Central memory CD8-positive, alpha-beta T cell (primary cell): Measurements from ENCODE around the gene RACGAP1.

Experiments used
- ATAC-seq: fragments of 150-1000 bp; cut with Tn5 transposase; replicated peaks from 2 replicates; pipeline ENCODE4 v1.10.0; 2022; ENCODE audit warnings: mild to moderate bottlenecking, moderate FRiP score, moderate number of reproducible peaks; ENCODE audit not compliant: poor library complexity, severe bottlenecking; ENCODE audit errors: extremely low read depth
- DNase-seq, 2 donors: peaks; one replicate each; pipeline ENCODE4 v3.0.0; 2021; ENCODE audit warnings: low spot score in 2 of 2
- H3K27ac Mint-ChIP-seq: one replicate; pipeline ENCODE4 v1.8.0; 2022; ENCODE audit warnings: low read depth, mild to moderate bottlenecking, moderate library complexity, mixed read lengths
- H3K27me3 Mint-ChIP-seq: one replicate; pipeline ENCODE4 v1.8.0; 2022; ENCODE audit warnings: mixed read lengths
- H3K36me3 Mint-ChIP-seq: one replicate; pipeline ENCODE4 v1.8.0; 2022; ENCODE audit warnings: mild to moderate bottlenecking, moderate library complexity, mixed read lengths; ENCODE audit not compliant: insufficient read depth
- H3K4me1 Mint-ChIP-seq: one replicate; pipeline ENCODE4 v1.8.0; 2022; ENCODE audit warnings: mixed read lengths
- H3K4me3 Mint-ChIP-seq: one replicate; pipeline ENCODE4 v1.8.0; 2022; ENCODE audit warnings: mild to moderate bottlenecking, moderate library complexity, mixed read lengths
- H3K9me3 Mint-ChIP-seq: one replicate; pipeline ENCODE4 v1.8.0; 2022; ENCODE audit warnings: mixed read lengths

RACGAP1 gene

DNA sequence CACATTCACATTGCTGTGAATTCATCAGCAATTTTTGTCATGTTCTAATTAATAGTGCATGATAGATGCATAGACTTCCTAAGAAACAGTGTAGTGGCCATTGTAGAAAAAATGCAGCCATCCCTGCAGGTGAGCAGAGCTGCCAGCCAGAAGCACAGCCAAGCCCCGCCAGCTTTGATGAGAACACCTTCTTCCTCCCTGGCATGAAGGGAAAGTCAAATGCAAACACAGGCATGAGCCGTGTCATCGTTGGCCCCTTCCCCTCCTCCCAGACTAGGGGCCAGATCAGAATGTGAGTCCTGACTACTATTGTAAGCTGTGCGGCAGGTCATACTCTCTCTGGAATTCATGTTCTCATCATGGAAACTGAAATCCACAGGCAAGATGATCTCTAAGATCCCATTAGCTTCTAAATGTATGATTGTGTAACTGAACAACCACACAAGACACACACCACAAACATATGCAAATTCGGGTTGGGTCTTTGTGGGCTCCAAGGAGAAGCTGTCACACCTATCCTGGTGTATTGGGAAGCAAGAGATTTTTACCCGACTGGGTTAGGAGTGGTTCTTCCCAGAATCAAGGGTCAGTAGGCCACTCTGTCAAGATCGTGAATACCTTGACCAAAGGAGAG, 77.6 kb downstream of the RACGAP1 start:
- ATAC-seq (no peak), DNase-seq (no peak)
- H3K27me3 Mint-ChIP-seq, result peaks cover 25% of the 10 kb centered on the region
- peaks cover 9% of the 10 kb centered on the region for H3K4me1 Mint-ChIP-seq
- no peaks in the 10 kb centered on the region for H3K9me3 Mint-ChIP-seq
- H3K27ac Mint-ChIP-seq, result no peak overlapping the region
- peaks cover 5% of the 10 kb centered on the region for H3K36me3 Mint-ChIP-seq
- no peak overlapping the region for H3K4me3 Mint-ChIP-seq

DNA sequence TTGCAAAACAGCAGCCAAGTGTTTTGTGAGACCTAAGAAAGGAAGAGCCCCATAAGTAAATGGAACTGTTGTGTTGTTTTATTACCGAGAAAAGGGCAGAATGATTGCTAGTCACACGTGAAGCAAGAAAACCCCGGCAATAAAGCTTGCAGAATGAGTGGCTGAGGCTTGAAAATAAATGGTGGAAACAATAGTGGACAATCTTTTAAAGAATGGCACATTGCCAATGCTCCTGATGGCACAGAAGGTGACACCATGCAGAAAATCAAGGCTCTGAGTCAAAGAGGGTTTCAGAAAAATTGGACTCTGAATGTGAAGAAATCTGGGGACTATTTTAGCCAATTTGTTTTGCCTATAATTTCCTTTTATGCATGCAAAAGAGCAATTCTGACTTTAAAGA, 78.8 kb downstream of the RACGAP1 start:
- Mint-ChIP-seq H3K9me3 (no peaks in the 10 kb centered on the region), H3K27me3 (peaks cover 25% of the 10 kb centered on the region), H3K36me3 (peaks cover 5% of the 10 kb centered on the region), H3K4me1 (peaks cover 9% of the 10 kb centered on the region), H3K4me3 (no peak overlapping the region), H3K27ac (no peak overlapping the region)
- DNase-seq, result no peak
- ATAC-seq, result no peak

DNA sequence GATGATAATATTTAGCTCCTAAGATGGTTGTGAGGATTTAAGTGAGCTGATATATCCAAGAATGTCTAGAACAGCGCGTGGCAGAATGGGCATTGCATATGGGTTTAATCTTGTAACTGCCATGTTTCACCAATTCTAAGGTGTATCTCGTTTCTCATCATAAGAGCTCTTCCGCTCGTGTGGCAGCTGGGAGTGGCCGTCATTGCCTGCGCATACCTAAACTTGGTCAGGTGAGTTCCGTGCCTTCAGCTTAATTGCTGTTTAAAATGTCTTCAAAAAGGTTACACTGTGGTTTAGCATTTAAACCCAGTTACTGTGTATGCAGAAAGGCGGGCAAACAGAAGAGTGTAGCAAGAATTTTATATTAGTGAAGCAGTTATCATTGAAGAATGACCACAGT, 79.2 kb downstream of the RACGAP1 start:
- peak overlapping the region; percentile 70 for H3K4me3 Mint-ChIP-seq
- H3K36me3 Mint-ChIP-seq, result peaks cover 5% of the 10 kb centered on the region
- H3K4me1 Mint-ChIP-seq, result peaks cover 9% of the 10 kb centered on the region
- DNase-seq, result no peak
- no peak for ATAC-seq
- peaks cover 25% of the 10 kb centered on the region for H3K27me3 Mint-ChIP-seq
- peak overlapping the region; percentile 90 for H3K27ac Mint-ChIP-seq
- no peaks in the 10 kb centered on the region for H3K9me3 Mint-ChIP-seq

DNA sequence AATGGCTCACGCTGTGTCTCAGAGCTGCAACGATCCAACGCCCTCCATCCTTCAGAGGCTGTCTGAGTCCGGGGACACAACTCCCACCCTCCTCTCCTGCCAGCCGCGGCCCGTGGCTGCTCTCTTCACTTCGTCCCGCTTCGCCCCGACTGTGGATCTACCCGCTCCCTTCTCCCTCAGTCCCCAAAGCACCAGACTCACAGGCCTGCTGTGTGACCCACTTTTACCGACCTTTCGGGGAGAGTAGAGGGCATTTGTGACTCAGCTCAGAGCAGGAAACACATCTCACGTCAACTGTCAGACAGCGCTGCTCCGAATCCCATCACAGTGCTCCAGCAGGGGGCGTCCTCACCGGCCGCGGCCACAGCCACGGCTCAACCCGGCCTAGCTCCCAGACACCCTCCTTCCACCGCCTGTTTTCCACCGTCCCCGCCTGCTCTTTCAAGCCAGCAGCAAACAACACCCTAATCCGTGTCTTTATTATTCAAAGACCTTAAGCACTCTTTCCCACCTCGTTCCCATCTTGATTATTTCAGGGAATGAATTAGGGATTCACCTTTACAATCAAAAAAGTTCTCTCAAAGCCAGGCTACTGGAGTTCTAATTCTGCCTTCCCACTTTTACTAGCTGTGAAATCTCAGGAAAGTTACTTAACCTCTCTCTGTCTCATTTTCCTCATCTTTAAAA, 79.8 kb downstream of the RACGAP1 start:
- H3K4me1 Mint-ChIP-seq, result peaks cover 9% of the 10 kb centered on the region
- peak overlapping the region; percentile 70 for H3K4me3 Mint-ChIP-seq
- no peaks in the 10 kb centered on the region for H3K9me3 Mint-ChIP-seq
- peaks cover 23% of the 10 kb centered on the region for H3K27me3 Mint-ChIP-seq
- ATAC-seq (peak; percentile 99), DNase-seq (peak; percentile 63 to 69)
- H3K36me3 Mint-ChIP-seq, result peaks cover 5% of the 10 kb centered on the region
- peak overlapping the region; percentile 90 for H3K27ac Mint-ChIP-seq

DNA sequence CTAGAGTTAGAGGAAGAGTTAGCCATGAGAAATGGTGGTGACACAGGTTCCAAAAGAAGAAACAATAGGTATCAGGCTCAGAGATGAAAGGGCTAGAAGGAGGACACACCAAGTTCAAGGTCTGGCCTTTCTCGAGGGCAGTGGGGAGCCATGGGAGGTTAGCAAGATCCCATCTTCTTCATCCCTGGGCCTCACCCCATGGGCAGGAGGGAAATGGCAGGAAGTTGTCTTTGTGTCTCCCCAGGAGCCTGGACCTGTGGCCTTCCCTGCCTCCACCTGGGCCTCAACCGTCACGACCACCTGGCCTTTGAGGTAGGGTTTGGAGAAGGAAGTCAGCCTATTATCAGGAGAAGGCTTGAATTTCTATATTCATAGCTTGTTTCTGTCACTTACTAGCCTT, 80.6 kb downstream of the RACGAP1 start:
- H3K27me3 Mint-ChIP-seq, result peaks cover 15% of the 10 kb centered on the region
- DNase-seq (no peak), ATAC-seq (no peak)
- H3K27ac Mint-ChIP-seq, result peak overlapping the region; percentile 90
- H3K36me3 Mint-ChIP-seq, result peaks cover 5% of the 10 kb centered on the region
- H3K4me1 Mint-ChIP-seq, result peaks cover 9% of the 10 kb centered on the region
- H3K4me3 Mint-ChIP-seq, result no peak overlapping the region
- H3K9me3 Mint-ChIP-seq, result no peaks in the 10 kb centered on the region

DNA sequence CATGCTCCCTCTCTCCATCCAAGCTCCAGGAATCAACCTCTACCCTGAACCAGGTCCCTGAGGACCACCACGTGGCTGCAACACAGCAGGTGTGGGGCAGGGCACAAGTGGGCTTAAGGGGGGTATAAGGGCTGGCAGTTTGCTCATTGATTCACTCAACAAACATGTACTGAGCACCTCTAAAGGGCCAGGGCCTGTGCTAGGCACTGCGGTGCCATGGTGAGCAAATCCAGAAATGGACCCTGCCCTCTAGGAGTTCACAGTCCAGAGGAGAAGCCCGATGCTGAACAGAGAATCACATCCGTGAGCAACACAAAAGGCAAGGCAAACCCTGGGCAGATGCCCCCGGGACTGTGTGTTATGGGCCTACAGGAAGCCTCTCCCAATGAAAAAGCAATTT, 81.2 kb downstream of the RACGAP1 start:
- H3K4me3 Mint-ChIP-seq, result no peak overlapping the region
- H3K9me3 Mint-ChIP-seq, result no peaks in the 10 kb centered on the region
- H3K27ac Mint-ChIP-seq, result no peak overlapping the region
- H3K27me3 Mint-ChIP-seq, result peaks cover 8% of the 10 kb centered on the region
- no peak for ATAC-seq
- DNase-seq, result no peak
- peaks cover 3% of the 10 kb centered on the region for H3K36me3 Mint-ChIP-seq
- peaks cover 9% of the 10 kb centered on the region for H3K4me1 Mint-ChIP-seq

DNA sequence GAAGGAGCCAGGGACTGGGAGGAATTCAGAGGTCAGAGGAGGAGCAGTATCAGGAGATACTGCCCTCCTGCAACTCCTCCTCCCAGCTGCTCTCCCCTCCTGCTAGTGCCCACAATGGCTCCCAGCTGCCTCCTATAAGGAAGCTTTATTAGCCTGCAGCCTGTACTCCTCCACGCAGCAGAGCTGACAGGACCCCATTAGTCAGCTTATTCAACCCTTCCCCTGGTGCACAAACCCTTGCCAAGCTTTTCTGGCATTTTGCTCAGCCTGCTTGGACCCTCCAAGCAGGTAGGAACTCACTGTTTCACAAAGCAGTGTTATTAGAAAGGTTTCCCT, 81.7 kb downstream of the RACGAP1 start:
- peaks cover 4% of the 10 kb centered on the region for H3K27me3 Mint-ChIP-seq
- no peaks in the 10 kb centered on the region for H3K9me3 Mint-ChIP-seq
- peaks cover 3% of the 10 kb centered on the region for H3K36me3 Mint-ChIP-seq
- H3K27ac Mint-ChIP-seq, result no peak overlapping the region
- DNase-seq (no peak), ATAC-seq (no peak)
- no peak overlapping the region for H3K4me3 Mint-ChIP-seq
- H3K4me1 Mint-ChIP-seq, result peaks cover 9% of the 10 kb centered on the region

DNA sequence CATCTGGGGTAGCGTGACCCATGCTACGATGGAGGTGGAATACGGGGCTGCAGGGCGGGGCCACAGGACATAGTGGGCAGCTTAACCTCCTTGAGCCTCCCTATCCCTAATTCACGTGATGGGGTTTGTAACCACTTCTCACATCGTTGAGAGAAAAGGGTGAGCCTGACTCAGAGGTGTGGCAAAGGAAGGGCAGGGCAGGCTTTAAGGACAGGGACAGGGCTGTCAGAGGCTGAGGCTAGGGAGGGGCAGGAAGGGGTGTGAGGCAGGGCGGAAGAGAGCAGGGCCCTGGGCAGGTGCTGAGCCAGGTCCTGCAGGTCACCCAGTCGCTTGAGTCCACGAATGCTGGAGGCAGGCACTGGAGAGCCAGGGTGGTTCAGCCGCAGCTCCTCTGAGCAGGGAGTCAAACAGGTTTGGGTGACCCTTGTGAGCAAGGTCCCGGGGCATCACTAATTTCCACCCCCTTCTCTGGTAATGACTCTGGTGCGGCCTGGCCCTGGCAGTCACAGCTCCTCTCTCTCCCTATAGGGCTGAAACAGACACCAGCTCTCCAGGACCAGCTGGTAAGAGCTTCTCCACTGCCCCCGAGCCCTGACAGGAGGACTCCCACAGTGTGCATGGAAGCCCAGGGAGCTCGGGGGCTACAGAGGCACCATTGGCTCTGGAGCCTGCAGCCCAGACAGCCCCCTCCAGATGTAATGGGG, 82.2 kb downstream of the RACGAP1 start:
- H3K9me3 Mint-ChIP-seq, result no peaks in the 10 kb centered on the region
- peaks cover 3% of the 10 kb centered on the region for H3K36me3 Mint-ChIP-seq
- H3K27me3 Mint-ChIP-seq, result no peaks in the 10 kb centered on the region
- H3K4me1 Mint-ChIP-seq, result peaks cover 9% of the 10 kb centered on the region
- H3K27ac Mint-ChIP-seq, result no peak overlapping the region
- H3K4me3 Mint-ChIP-seq, result no peak overlapping the region
- ATAC-seq (no peak), DNase-seq (no peak)

DNA sequence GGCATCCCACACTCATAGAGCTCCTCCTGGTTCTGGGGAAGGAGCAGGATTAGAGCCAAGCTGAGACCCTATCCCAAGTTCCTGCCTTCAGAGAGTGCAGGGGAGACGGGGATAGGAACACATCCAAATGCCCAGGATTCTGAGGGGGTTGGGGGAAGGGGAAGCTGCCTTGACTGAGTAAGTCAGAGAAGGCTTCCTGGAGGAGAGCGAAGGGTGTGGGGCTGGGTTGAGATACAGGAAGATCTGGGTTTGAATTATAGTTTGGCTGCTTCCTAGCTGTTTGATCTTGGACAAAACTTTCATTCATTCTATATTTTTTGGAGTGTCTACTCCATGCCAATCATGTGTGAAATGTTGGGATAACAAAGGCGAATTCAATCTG, 82.8 kb downstream of the RACGAP1 start:
- H3K4me1 Mint-ChIP-seq, result peaks cover 9% of the 10 kb centered on the region
- no peak overlapping the region for H3K27ac Mint-ChIP-seq
- DNase-seq (no peak), ATAC-seq (no peak)
- no peak overlapping the region for H3K4me3 Mint-ChIP-seq
- peaks cover 3% of the 10 kb centered on the region for H3K36me3 Mint-ChIP-seq
- no peaks in the 10 kb centered on the region for H3K27me3 Mint-ChIP-seq
- H3K9me3 Mint-ChIP-seq, result no peaks in the 10 kb centered on the region

DNA sequence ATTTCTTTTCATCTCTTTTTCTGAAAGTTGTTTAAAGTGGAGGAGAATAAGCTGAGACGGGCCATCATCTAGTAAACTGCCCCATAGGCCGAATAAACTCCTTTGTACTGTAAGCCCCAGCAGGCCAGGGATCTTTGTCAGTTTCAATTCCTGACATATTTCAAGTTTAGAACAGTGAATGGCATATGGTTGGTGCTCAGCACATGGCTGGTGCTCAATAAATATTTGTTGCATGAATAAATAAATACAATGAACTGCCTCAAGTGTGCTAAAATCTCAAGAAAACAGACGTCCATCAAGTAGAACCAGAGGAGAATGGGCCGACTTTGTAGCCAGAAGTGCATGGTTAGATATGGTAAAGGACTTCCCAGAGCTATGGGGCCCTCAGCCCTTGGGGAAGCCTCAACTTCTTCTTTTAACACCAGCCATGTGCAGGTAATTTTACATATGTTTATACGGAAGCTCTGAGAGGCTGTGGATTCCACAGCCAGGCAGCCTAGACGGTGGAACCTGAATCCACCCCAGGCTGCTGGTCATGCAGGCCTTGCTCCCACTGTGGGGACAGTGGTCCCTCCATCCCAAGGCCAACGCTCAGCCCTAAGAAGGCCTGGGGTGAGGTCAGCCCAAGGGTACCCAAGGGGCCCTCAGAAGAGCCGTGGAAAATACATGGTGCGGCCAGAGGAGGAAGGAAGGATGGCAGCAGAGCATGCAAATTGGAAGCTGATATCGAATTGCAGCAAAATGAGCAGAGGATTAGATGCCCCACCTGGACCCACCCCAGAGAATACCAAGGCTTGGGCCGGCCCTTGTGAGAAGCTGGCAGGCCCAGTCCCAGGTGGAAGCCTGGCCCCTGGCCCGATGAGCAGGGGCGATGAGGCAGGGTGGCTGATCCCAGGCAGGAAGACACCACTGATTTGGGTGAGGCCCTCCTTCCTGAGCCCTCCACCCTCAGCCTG, 83.5 kb downstream of the RACGAP1 start:
- H3K27ac Mint-ChIP-seq, result no peak overlapping the region

DNA sequence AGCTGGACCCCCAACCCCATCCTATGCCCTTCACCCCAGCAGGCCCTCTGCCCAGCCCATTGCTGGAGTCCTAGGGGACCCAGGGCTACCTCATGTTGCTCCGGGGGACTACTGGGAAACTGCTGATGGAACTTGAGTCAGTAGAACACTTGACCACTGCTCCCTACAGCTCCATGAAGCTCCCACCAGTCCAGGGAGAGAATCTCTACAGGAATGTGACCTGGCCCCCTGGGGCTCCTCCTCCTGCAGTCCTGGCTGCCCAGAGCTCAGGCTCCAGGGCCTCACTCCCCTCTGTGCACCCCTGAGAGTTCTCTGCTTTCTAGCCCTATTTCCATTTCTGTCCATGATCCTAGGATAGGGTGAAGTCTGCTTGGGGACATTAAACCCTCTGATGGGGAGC, 85.6 kb downstream of the RACGAP1 start:
- H3K36me3 Mint-ChIP-seq, result no peaks in the 10 kb centered on the region
- no peaks in the 10 kb centered on the region for H3K27me3 Mint-ChIP-seq
- no peaks in the 10 kb centered on the region for H3K4me1 Mint-ChIP-seq
- no peak for ATAC-seq
- DNase-seq, result no peak
- no peak overlapping the region for H3K4me3 Mint-ChIP-seq
- H3K9me3 Mint-ChIP-seq, result no peaks in the 10 kb centered on the region
- no peak overlapping the region for H3K27ac Mint-ChIP-seq

More for the DNA sequence above, 83.5 kb downstream of the RACGAP1 start:
- no peaks in the 10 kb centered on the region for H3K27me3 Mint-ChIP-seq
- H3K9me3 Mint-ChIP-seq, result no peaks in the 10 kb centered on the region
- DNase-seq, result no peak
- no peak overlapping the region for H3K4me3 Mint-ChIP-seq
- no peak for ATAC-seq
- H3K4me1 Mint-ChIP-seq, result peaks cover 9% of the 10 kb centered on the region
- peaks cover 3% of the 10 kb centered on the region for H3K36me3 Mint-ChIP-seq

DNA sequence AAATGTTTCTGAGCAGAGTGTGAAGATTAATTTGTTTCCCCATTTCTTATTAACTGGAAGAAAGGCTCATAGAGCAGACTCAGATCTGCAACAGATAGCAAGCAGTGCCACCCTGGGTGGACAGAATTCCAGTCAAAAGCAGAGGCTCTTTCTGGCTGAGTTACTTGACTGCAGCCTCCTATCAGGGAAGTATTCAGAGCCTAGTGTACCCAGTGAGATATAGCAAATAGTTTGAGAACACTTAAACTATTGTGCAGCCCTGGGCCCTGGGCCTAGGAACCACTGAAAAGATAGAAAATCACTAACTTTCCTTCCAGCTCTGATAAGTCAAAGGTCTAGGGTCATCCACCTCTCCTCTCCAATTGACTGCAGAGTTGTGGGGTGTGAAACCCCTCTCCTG, 86.0 kb downstream of the RACGAP1 start:
- Mint-ChIP-seq H3K4me3 (no peak overlapping the region), H3K27ac (no peak overlapping the region), H3K4me1 (no peaks in the 10 kb centered on the region), H3K36me3 (no peaks in the 10 kb centered on the region), H3K9me3 (no peaks in the 10 kb centered on the region), H3K27me3 (no peaks in the 10 kb centered on the region)
- DNase-seq (no peak), ATAC-seq (no peak)
